ENCODE measurements around the gene SLC44A1. TPM values are rescaled to one million over a fixed set of nuclear protein-coding genes. Genes with fewer than 3 reads are reported as not detected.

The SLC44A1 gene
- total and polyA plus RNA-seq, 10 of the 15 experiments (the other 5 are each of a cell fraction or from before 2014, with no cell fraction given), result 2.4 to 21.2 (median 12.4) TPM

DNA sequence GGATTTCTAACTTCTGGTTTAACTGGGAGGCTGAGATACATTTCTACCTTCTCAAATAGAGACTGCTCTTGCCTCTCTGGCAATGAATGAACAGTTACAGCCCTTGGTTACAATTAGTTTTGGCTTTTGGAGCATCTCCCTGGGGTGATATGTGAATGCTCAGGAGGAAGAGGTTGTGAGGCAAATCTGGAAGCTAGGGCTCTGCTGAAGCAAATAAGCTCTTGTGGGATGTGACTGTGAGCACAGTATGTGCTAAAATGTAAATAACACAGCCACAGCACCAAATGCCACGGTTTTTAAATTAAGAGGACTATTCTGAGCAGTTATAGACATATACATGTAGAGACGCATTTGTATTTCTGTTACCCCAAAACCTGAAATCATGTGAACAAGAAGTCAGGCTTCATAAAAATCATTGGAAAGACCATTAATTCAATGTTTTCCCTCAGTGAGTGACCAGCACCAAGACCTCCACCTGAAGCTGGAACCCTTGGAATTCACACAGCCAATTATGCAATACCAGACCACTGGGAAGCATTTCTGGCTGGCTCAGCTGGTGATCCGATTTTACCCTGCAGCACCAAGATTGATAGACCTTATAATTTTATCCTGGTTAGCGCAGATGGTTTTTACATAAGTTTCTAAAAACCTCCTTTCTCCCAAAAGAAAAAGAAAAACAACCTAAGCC is 3.0 kb upstream of the SLC44A1 start:
- Histone ChIP-seq H3K9me3 (replicated peaks; ENCODE audit: control insufficient read depth, insufficient read depth, low read length) (no peaks in the 10 kb centered on the region), H3K9ac (ENCODE audit: control insufficient read depth, insufficient read depth, low read length) (no peak overlapping the region), H2AFZ (ENCODE audit: control insufficient read depth, low read depth, low read length) (no peak overlapping the region), H3K27me3 (replicated peaks in 1 of 2; ENCODE audit: control insufficient read depth in 2 of 2, insufficient read depth in 2 of 2, low read length in 1 of 2) (no peaks in the 10 kb centered on the region), H3K79me2 (ENCODE audit: control insufficient read depth, insufficient read depth, low read length) (no peaks in the 10 kb centered on the region; the same call in 1 of the 2 replicates), H3K4me3 (no peak overlapping the region), H3K4me2 (ENCODE audit: control insufficient read depth, insufficient read depth) (no peak overlapping the region), H3K4me1 (ENCODE audit: control insufficient read depth, insufficient read depth, low read length) (peaks cover 8% of the 10 kb centered on the region; the same call in 1 of the 2 replicates), H4K20me1 (ENCODE audit: control insufficient read depth, insufficient read depth) (no peaks in the 10 kb centered on the region), H3K36me3 (ENCODE audit: control insufficient read depth in 2 of 2, insufficient read depth in 2 of 2, low read length in 1 of 2) (no peaks in the 10 kb centered on the region), H3K27ac (ENCODE audit: control insufficient read depth, insufficient read depth) (no peak overlapping the region)
- intact Hi-C loops (cut with micrococcal nuclease; ENCODE audit: unreplicated experiment) (loop anchor here (5.0 to 10.0 kb wide), 4 partner anchors 146 to 467 kb away; partner anchors contain the start of gene TMEM38B), in situ Hi-C loops (cut with MboI) (no loop called here)
- no TSS peak for BruUV-seq (replicated peaks)
- ChIA-PET POLR2A (no interaction called here), CTCF (interaction anchor here (0.8 to 0.9 kb wide), 2 partner anchors 11 to 600 kb away, joined by 3 read pairs; no protein-coding TSS in a partner anchor), RAD21 (ENCODE audit: unreplicated experiment) (no interaction called here), SMC1A (ENCODE audit: uncharacterized antibody, unreplicated experiment) (interaction anchor here (0.9 to 1.1 kb wide), 2 partner anchors 38 to 52 kb away, joined by 3 read pairs; no protein-coding TSS in a partner anchor)
- DNase-seq (ENCODE audit: low read depth, low spot score) (no peak), ATAC-seq (no peak), FAIRE-seq (no peak)
- 66% methylated on average over 4 of the region's 4 CpGs for WGBS (ENCODE audit: insufficient coverage, insufficient replicate concordance, low lambda C conversion rate, missing lambda C conversion rate)
- TF ChIP-seq CBFB (IDR thresholded peaks at IDR 0.05; ENCODE audit: low read depth) (no peak), SMAD1 (IDR thresholded peaks at IDR 0.05; ENCODE audit: low read depth, partially characterized antibody) (no peak), SIX5 (IDR thresholded peaks at IDR 0.05; ENCODE audit: low read depth, low read length, severe bottlenecking) (no peak), FOXK2 (IDR thresholded peaks at IDR 0.05) (no peak), LARP7 (IDR thresholded peaks at IDR 0.05) (no peak), WRNIP1 (IDR thresholded peaks at IDR 0.05; ENCODE audit: borderline replicate concordance, low read depth, low read length) (no peak), TCF7 (IDR thresholded peaks at IDR 0.05; ENCODE audit: borderline replicate concordance) (no peak), KAT2A (conservative IDR thresholded peaks at IDR 0.05; ENCODE audit: control insufficient read depth, low read depth, low read length) (no peak), PML (IDR thresholded peaks at IDR 0.05; ENCODE audit: low read length) (no peak), TARDBP (IDR thresholded peaks at IDR 0.05; ENCODE audit: borderline replicate concordance) (no peak), ESRRA (IDR thresholded peaks at IDR 0.05; ENCODE audit: low read length) (no peak), DPF2 (IDR thresholded peaks at IDR 0.05) (no peak), HDGF (IDR thresholded peaks at IDR 0.05) (no peak), SUPT20H (IDR thresholded peaks at IDR 0.05; ENCODE audit: borderline replicate concordance, control insufficient read depth, low read depth, low read length) (no peak), BRCA1 (IDR thresholded peaks at IDR 0.05; ENCODE audit: low read depth, low read length) (no peak)
- TF ChIP-seq, protein P1, sequence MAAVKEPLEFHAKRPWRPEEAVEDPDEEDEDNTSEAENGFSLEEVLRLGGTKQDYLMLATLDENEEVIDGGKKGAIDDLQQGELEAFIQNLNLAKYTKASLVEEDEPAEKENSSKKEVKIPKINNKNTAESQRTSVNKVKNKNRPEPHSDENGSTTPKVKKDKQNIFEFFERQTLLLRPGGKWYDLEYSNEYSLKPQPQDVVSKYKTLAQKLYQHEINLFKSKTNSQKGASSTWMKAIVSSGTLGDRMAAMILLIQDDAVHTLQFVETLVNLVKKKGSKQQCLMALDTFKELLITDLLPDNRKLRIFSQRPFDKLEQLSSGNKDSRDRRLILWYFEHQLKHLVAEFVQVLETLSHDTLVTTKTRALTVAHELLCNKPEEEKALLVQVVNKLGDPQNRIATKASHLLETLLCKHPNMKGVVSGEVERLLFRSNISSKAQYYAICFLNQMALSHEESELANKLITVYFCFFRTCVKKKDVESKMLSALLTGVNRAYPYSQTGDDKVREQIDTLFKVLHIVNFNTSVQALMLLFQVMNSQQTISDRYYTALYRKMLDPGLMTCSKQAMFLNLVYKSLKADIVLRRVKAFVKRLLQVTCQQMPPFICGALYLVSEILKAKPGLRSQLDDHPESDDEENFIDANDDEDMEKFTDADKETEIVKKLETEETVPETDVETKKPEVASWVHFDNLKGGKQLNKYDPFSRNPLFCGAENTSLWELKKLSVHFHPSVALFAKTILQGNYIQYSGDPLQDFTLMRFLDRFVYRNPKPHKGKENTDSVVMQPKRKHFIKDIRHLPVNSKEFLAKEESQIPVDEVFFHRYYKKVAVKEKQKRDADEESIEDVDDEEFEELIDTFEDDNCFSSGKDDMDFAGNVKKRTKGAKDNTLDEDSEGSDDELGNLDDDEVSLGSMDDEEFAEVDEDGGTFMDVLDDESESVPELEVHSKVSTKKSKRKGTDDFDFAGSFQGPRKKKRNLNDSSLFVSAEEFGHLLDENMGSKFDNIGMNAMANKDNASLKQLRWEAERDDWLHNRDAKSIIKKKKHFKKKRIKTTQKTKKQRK (IDR thresholded peaks at IDR 0.05; ENCODE audit: low read depth, low read length), result no peak
- TF ChIP-seq, protein P2, sequence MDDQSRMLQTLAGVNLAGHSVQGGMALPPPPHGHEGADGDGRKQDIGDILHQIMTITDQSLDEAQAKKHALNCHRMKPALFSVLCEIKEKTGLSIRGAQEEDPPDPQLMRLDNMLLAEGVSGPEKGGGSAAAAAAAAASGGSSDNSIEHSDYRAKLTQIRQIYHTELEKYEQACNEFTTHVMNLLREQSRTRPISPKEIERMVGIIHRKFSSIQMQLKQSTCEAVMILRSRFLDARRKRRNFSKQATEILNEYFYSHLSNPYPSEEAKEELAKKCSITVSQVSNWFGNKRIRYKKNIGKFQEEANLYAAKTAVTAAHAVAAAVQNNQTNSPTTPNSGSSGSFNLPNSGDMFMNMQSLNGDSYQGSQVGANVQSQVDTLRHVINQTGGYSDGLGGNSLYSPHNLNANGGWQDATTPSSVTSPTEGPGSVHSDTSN (IDR thresholded peaks at IDR 0.05; ENCODE audit: insufficient replicate concordance, low read depth, low read length), result no peak
- TF ChIP-seq, protein P3, sequence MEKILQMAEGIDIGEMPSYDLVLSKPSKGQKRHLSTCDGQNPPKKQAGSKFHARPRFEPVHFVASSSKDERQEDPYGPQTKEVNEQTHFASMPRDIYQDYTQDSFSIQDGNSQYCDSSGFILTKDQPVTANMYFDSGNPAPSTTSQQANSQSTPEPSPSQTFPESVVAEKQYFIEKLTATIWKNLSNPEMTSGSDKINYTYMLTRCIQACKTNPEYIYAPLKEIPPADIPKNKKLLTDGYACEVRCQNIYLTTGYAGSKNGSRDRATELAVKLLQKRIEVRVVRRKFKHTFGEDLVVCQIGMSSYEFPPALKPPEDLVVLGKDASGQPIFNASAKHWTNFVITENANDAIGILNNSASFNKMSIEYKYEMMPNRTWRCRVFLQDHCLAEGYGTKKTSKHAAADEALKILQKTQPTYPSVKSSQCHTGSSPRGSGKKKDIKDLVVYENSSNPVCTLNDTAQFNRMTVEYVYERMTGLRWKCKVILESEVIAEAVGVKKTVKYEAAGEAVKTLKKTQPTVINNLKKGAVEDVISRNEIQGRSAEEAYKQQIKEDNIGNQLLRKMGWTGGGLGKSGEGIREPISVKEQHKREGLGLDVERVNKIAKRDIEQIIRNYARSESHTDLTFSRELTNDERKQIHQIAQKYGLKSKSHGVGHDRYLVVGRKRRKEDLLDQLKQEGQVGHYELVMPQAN (conservative IDR thresholded peaks at IDR 0.05), result no peak

Measured in GM12878 (cell line).